ENCODE results near the gene PRR18. TPM values are rescaled to one million over a fixed set of nuclear protein-coding genes. Genes with fewer than 3 reads are reported as not detected.

The PRR18 gene
- total RNA-seq, 1 experiment from 2014 or later = 0.17 TPM

DNA sequence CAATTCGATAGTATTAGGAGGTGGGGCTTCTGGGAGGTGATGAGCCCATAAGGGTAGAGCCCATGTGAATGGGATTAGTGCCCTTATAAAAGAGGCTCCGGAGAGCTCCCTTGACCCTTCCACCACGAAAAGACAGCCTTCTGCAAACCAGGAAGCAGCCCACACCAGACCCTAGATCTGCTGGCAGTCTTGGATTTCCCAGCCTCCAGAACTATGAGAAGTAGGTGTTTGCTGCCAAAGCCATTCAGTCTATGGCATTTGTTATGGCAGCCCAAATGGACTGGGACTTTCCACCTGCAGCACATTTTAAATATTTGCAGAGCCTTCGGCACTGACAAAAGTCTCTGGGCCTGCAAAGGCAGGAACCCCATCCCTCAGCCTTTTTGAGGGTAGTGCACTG is 46.0 kb upstream of the PRR18 start:
- DNase-seq (ENCODE audit: low spot score) = no peak
- Histone ChIP-seq H3K27me3 (replicated peaks; ENCODE audit: insufficient read depth, low read depth, low read length, poor library complexity) (peaks cover 3% of the 10 kb centered on the region), H3K27ac (ENCODE audit: low read depth, low read length, poor library complexity, severe bottlenecking) (no peak overlapping the region), H3K4me1 (ENCODE audit: insufficient read depth, low read length, poor library complexity, severe bottlenecking) (no peaks in the 10 kb centered on the region), H3K9me3 (ENCODE audit: low read depth, low read length, poor library complexity, severe bottlenecking) (no peaks in the 10 kb centered on the region), H3K36me3 (ENCODE audit: insufficient read depth, low read length, poor library complexity, severe bottlenecking) (no peaks in the 10 kb centered on the region), H3K4me3 (ENCODE audit: low read depth, low read length, poor library complexity, severe bottlenecking) (no peak overlapping the region)
- ChIA-PET CTCF (no interaction called here), POLR2A (ENCODE audit: low non-redundant PET) (no interaction called here)
- TF ChIP-seq EZH2 (IDR thresholded peaks at IDR 0.05; ENCODE audit: borderline replicate concordance, low read depth, low read length, poor library complexity, severe bottlenecking) = no peak
- TF ChIP-seq, protein P1, sequence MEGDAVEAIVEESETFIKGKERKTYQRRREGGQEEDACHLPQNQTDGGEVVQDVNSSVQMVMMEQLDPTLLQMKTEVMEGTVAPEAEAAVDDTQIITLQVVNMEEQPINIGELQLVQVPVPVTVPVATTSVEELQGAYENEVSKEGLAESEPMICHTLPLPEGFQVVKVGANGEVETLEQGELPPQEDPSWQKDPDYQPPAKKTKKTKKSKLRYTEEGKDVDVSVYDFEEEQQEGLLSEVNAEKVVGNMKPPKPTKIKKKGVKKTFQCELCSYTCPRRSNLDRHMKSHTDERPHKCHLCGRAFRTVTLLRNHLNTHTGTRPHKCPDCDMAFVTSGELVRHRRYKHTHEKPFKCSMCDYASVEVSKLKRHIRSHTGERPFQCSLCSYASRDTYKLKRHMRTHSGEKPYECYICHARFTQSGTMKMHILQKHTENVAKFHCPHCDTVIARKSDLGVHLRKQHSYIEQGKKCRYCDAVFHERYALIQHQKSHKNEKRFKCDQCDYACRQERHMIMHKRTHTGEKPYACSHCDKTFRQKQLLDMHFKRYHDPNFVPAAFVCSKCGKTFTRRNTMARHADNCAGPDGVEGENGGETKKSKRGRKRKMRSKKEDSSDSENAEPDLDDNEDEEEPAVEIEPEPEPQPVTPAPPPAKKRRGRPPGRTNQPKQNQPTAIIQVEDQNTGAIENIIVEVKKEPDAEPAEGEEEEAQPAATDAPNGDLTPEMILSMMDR (conservative IDR thresholded peaks at IDR 0.05; ENCODE audit: low read depth, low read length) = no peak
- no TSS peak for BruUV-seq (replicated peaks)
- intact Hi-C loops (cut with micrococcal nuclease; ENCODE audit: unreplicated experiment) = no loop called here

DNA sequence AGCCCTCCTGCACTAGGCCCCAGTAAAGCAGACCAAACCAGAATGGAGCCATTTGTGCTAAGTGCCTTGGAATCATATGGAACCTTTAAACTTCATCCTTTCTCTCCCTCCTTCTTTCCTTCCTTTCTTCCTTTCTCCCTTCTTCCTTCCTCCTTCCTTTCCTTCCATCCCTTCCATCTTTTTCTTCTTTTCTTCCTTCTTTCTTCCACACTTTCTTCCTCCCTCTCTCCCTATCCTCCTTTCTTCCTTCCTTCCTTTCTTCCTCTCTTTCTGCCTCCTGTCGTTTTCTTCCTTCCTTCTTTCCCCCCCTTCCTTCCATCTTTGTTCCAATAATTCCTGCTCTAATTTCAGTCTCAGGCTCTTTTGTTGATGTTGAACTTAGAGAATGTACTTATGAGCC is 45.3 kb upstream of the PRR18 start:
- Histone ChIP-seq H3K9me3 (ENCODE audit: low read depth, low read length, poor library complexity, severe bottlenecking) (no peaks in the 10 kb centered on the region), H3K4me1 (ENCODE audit: insufficient read depth, low read length, poor library complexity, severe bottlenecking) (no peaks in the 10 kb centered on the region), H3K27ac (ENCODE audit: low read depth, low read length, poor library complexity, severe bottlenecking) (no peak overlapping the region), H3K36me3 (ENCODE audit: insufficient read depth, low read length, poor library complexity, severe bottlenecking) (no peaks in the 10 kb centered on the region), H3K27me3 (replicated peaks; ENCODE audit: insufficient read depth, low read depth, low read length, poor library complexity) (peaks cover 3% of the 10 kb centered on the region), H3K4me3 (ENCODE audit: low read depth, low read length, poor library complexity, severe bottlenecking) (no peak overlapping the region)
- TF ChIP-seq, protein P1 (conservative IDR thresholded peaks at IDR 0.05; ENCODE audit: low read depth, low read length) = no peak
- TF ChIP-seq EZH2 (IDR thresholded peaks at IDR 0.05; ENCODE audit: borderline replicate concordance, low read depth, low read length, poor library complexity, severe bottlenecking) = no peak
- no TSS peak for BruUV-seq (replicated peaks)
- DNase-seq (ENCODE audit: low spot score) = no peak
- intact Hi-C loops (cut with micrococcal nuclease; ENCODE audit: unreplicated experiment) = no loop called here
- CTCF ChIA-PET = no interaction called here
- POLR2A ChIA-PET (ENCODE audit: low non-redundant PET) = no interaction called here

DNA sequence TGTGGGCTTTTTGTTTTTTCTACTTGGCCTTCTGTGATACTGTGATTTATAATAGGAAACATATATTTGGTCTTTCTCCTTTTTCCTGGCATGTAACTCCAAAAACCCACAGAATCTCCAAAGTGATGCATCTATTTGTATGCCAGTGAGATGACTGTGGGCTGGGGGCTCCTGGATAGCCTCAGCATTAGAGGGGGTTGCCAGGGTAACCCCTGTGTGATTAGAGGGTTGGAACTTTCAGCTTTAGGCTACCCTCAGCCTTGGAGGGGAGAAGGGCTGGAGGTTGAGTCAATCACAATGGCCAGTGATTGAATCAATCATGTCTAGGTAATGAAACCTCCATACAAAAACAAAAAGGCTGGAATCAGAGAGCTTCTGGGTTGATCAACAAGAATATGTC is 44.7 kb upstream of the PRR18 start:
- Histone ChIP-seq H3K9me3 (ENCODE audit: low read depth, low read length, poor library complexity, severe bottlenecking) (no peaks in the 10 kb centered on the region), H3K4me1 (ENCODE audit: insufficient read depth, low read length, poor library complexity, severe bottlenecking) (no peaks in the 10 kb centered on the region), H3K36me3 (ENCODE audit: insufficient read depth, low read length, poor library complexity, severe bottlenecking) (no peaks in the 10 kb centered on the region), H3K27ac (ENCODE audit: low read depth, low read length, poor library complexity, severe bottlenecking) (no peak overlapping the region), H3K4me3 (ENCODE audit: low read depth, low read length, poor library complexity, severe bottlenecking) (no peak overlapping the region), H3K27me3 (replicated peaks; ENCODE audit: insufficient read depth, low read depth, low read length, poor library complexity) (peaks cover 3% of the 10 kb centered on the region)
- intact Hi-C loops (cut with micrococcal nuclease; ENCODE audit: unreplicated experiment) = no loop called here
- ChIA-PET POLR2A (ENCODE audit: low non-redundant PET) (no interaction called here), CTCF (no interaction called here)
- no peak for DNase-seq (ENCODE audit: low spot score)
- BruUV-seq (replicated peaks) = no TSS peak
- no peak for TF ChIP-seq EZH2 (IDR thresholded peaks at IDR 0.05; ENCODE audit: borderline replicate concordance, low read depth, low read length, poor library complexity, severe bottlenecking)
- TF ChIP-seq, protein P1 (conservative IDR thresholded peaks at IDR 0.05; ENCODE audit: low read depth, low read length) = no peak
